Testis (tissue), 3 donors: ENCODE data around the gene CACNB4. TPM values are rescaled to one million over a fixed set of nuclear protein-coding genes. Genes with fewer than 3 reads are reported as not detected.
"Not testable (repeated sequence)": the region's sequence is repeated elsewhere in the genome, so short reads cannot be mapped to it uniquely, and the experiment has no call there.

Experiments
- DNase-seq: peaks from one replicate; pipeline ENCODE4 v3.0.0-alpha.2; 2019
- H3K27ac ChIP-seq, 2 donors: fragments of 200-600 bp; sonication (generic); one replicate each; pipeline ENCODE4 v1.5.1; 2019
- H3K27me3 ChIP-seq: fragments of 200-600 bp; sonication (generic); one replicate; pipeline ENCODE4 v1.5.1; 2019
- H3K36me3 ChIP-seq: fragments of 200-600 bp; sonication (generic); one replicate; pipeline ENCODE4 v1.5.1; 2017; ENCODE audit warnings: low read depth; ENCODE audit errors: missing control alignments
- H3K4me1 ChIP-seq: fragments of 200-600 bp; sonication (generic); one replicate; pipeline ENCODE4 v1.5.1; 2019
- H3K4me3 ChIP-seq, 2 donors: fragments of 200-600 bp; sonication (generic); one replicate each; pipeline ENCODE4 v1.5.1; 2017 to 2019
- H3K9me3 ChIP-seq: fragments of 200-600 bp; sonication (generic); one replicate; pipeline ENCODE4 v1.5.1; 2017
- CTCF ChIP-seq, 3 experiments: fragments of 450-650 bp in 2 of 3; fragments of 200-600 bp in 1 of 3; sonication (generic) in 1 of 3; IDR thresholded peaks; one replicate each; pipeline ENCODE4 v1.5.1; 2016 to 2019; ENCODE audit warnings: antibody characterized with exemption in 3 of 3, mild to moderate bottlenecking in 2 of 3, moderate library complexity in 1 of 3
- POLR2A ChIP-seq: fragments of 450-650 bp; IDR thresholded peaks from one replicate; pipeline ENCODE4 v1.6.1; 2017; ENCODE audit warnings: antibody characterized with exemption, mild to moderate bottlenecking, moderate library complexity
- WGBS, 2 donors: methylation state at CpG; one replicate each; pipeline ENCODE4 v1.1.5; 2018; 5-methylcytosine and 5-hydroxymethylcytosine counted together
- intact Hi-C: fragments of 100-400 bp; cut with DNase I; formaldehyde crosslinking; loops from one replicate; pipeline ENCODE4 v1.15.1; 2023; ENCODE audit warnings: low total_unique reads
- polyA plus RNA-seq: library from polyadenylated mRNA; stranded (reverse); fragments of 350-450 nt; fragmentation: Illumina TruSeq; extraction: RNeasy Lipid Tissue Mini Kit (QIAGEN cat#74804); gene quantifications from one replicate; pipeline ENCODE4 v1.2.3, GENCODE V29; 2014; ENCODE audit warnings: low read depth, low replicate concordance; ENCODE audit not compliant: insufficient read depth
- total RNA-seq, 2 donors: library from RNA; depleted of rRNA; stranded (reverse); fragments of >200 nt; gene quantifications; one replicate each; pipeline ENCODE4 v1.2.3, GENCODE V29; 2016

The CACNB4 gene
- total and polyA plus RNA-seq, 3 donors from 2014 or later: 7.8 to 83.8 (median 82.2) TPM

- TF ChIP-seq POLR2A: no peak
- TF ChIP-seq CTCF (IDR thresholded peaks at IDR 0.05): no peak
- Histone ChIP-seq H3K4me3 (no peak overlapping the region), H3K36me3 (no peaks in the 10 kb centered on the region), H3K27me3 (no peaks in the 10 kb centered on the region), H3K4me1 (no peaks in the 10 kb centered on the region), H3K27ac (peak overlapping the region in 1 of 2 donors; percentile 19), H3K9me3 (no peaks in the 10 kb centered on the region)
- intact Hi-C loops: no loop called here
- peak; percentile 92 for DNase-seq
- 38 to 66% methylated on average over 4 of the region's 4 CpGs for WGBS, 2 donors
Observed at GRCh38 chr2:152126664-152127063, 27.8 kb upstream of the CACNB4 start.

- DNase-seq: no peak
- WGBS, 2 donors: 93 to 97% methylated on average over 2 of the region's 2 CpGs
- Histone ChIP-seq H3K27ac (no peak overlapping the region), H3K4me1 (no peaks in the 10 kb centered on the region), H3K4me3 (no peak overlapping the region), H3K27me3 (no peaks in the 10 kb centered on the region), H3K36me3 (no peaks in the 10 kb centered on the region), H3K9me3 (no peaks in the 10 kb centered on the region)
- no peak for TF ChIP-seq CTCF (IDR thresholded peaks at IDR 0.05)
- no peak for TF ChIP-seq POLR2A
- intact Hi-C loops: no loop called here
Observed at GRCh38 chr2:152122161-152122560, 23.3 kb upstream of the CACNB4 start.

GRCh38 chr2:152120430-152120829 lies 21.6 kb upstream of the CACNB4 start:
- H3K4me1 ChIP-seq: no peaks in the 10 kb centered on the region
- no peak overlapping the region for H3K27ac ChIP-seq
- 90 to 100% methylated on average over 1 of the region's 1 CpG for WGBS, 2 donors
- no peaks in the 10 kb centered on the region for H3K9me3 ChIP-seq
- intact Hi-C loops: no loop called here
- DNase-seq: no peak
- no peaks in the 10 kb centered on the region for H3K36me3 ChIP-seq
- H3K4me3 ChIP-seq: no peak overlapping the region
- no peak for TF ChIP-seq CTCF (IDR thresholded peaks at IDR 0.05)
- no peak for TF ChIP-seq POLR2A
- no peaks in the 10 kb centered on the region for H3K27me3 ChIP-seq

GRCh38 chr2:152115952-152116351 lies 17.1 kb upstream of the CACNB4 start:
- H3K27ac ChIP-seq: no peak overlapping the region
- H3K27me3 ChIP-seq: no peaks in the 10 kb centered on the region
- peak; percentile 37 for DNase-seq
- no peaks in the 10 kb centered on the region for H3K36me3 ChIP-seq
- TF ChIP-seq CTCF (IDR thresholded peaks at IDR 0.05) (peak in 2 of 3 experiments; percentile 6 to 14), POLR2A (no peak)
- no peaks in the 10 kb centered on the region for H3K9me3 ChIP-seq
- WGBS, 2 donors: 71 to 74% methylated on average over 3 of the region's 3 CpGs
- no peak overlapping the region for H3K4me3 ChIP-seq
- H3K4me1 ChIP-seq: no peaks in the 10 kb centered on the region
- intact Hi-C loops: no loop called here

- Histone ChIP-seq H3K27me3 (no peaks in the 10 kb centered on the region), H3K9me3 (no peaks in the 10 kb centered on the region), H3K4me3 (no peak overlapping the region), H3K36me3 (no peaks in the 10 kb centered on the region), H3K27ac (no peak overlapping the region), H3K4me1 (no peaks in the 10 kb centered on the region)
- intact Hi-C loops: no loop called here
- WGBS, 2 donors: 84% methylated on average over 3 of the region's 3 CpGs
- no peak for DNase-seq
- TF ChIP-seq POLR2A (no peak), CTCF (IDR thresholded peaks at IDR 0.05) (no peak)
Observed at GRCh38 chr2:152114366-152114765, 15.5 kb upstream of the CACNB4 start.

GRCh38 chr2:152107140-152107539 lies 8.3 kb upstream of the CACNB4 start:
- 87 to 91% methylated on average over 13 of the region's 13 CpGs for WGBS, 2 donors
- H3K27me3 ChIP-seq, intact Hi-C loops, H3K36me3 ChIP-seq, H3K9me3 ChIP-seq, H3K4me3 ChIP-seq, H3K4me1 ChIP-seq, DNase-seq, H3K27ac ChIP-seq: not testable (repeated sequence)
